DND-41 (cell line): ENCODE data around the gene TFEC.

Source experiments
- ATAC-seq: fragments of 200-7000 bp; cut with Tn5 transposase; 3 replicates; pipeline ENCODE4 v1.9.1; 2021; ENCODE audit warnings: low read depth; ENCODE audit not compliant: insufficient read depth
- DNase-seq: peaks from one replicate; pipeline ENCODE4 v3.0.0-alpha.2; 2020
- H2AFZ ChIP-seq: 2 replicates; pipeline ENCODE4 v1.6.0; 2012; ENCODE audit warnings: low read depth, low read length
- H3K27ac ChIP-seq: 2 replicates; pipeline ENCODE4 v1.5.1; 2012; ENCODE audit warnings: low read length, inconsistent platforms
- H3K27me3 ChIP-seq: fragments of 200-600 bp; sonication (generic); 2 replicates; pipeline ENCODE4 v1.6.0; 2012; ENCODE audit warnings: low read length, mild to moderate bottlenecking, inconsistent platforms; ENCODE audit not compliant: insufficient read depth, poor library complexity
- H3K36me3 ChIP-seq: 2 replicates; pipeline ENCODE4 v1.5.1; 2012; ENCODE audit warnings: low read length, inconsistent platforms; ENCODE audit not compliant: insufficient read depth
- H3K4me1 ChIP-seq: 2 replicates; pipeline ENCODE4 v1.5.1; 2012; ENCODE audit warnings: mild to moderate bottlenecking, low read length; ENCODE audit not compliant: insufficient read depth
- H3K4me2 ChIP-seq: 2 replicates; pipeline ENCODE4 v1.6.0; 2012; ENCODE audit warnings: mild to moderate bottlenecking, moderate library complexity, low read length, inconsistent platforms; ENCODE audit not compliant: insufficient read depth
- H3K4me3 ChIP-seq, 2 experiments: fragments of 200-600 bp in 1 of 2; shearing (Covaris generic) in 1 of 2; 2 replicates each; pipeline ENCODE4 v1.5.1; 2012 to 2016; ENCODE audit warnings: inconsistent platforms in 2 of 2, low read length in 2 of 2, mild to moderate bottlenecking in 2 of 2, low read depth in 1 of 2, moderate library complexity in 1 of 2
- H3K79me2 ChIP-seq: 2 replicates; pipeline ENCODE4 v1.6.0; 2012; ENCODE audit warnings: low read length, inconsistent platforms; ENCODE audit not compliant: insufficient read depth
- H3K9ac ChIP-seq: 2 replicates; pipeline ENCODE4 v1.6.0; 2012; ENCODE audit warnings: low read depth, mild to moderate bottlenecking, inconsistent platforms, low read length, moderate library complexity
- H3K9me3 ChIP-seq: 2 replicates; pipeline ENCODE4 v1.5.1; 2012; ENCODE audit warnings: low read length, moderate library complexity, mild to moderate bottlenecking, inconsistent platforms; ENCODE audit not compliant: insufficient read depth, severe bottlenecking
- H4K20me1 ChIP-seq: 2 replicates; pipeline ENCODE4 v1.6.0; 2012; ENCODE audit warnings: low read length; ENCODE audit not compliant: insufficient read depth
- CTCF ChIP-seq: IDR thresholded peaks from 2 replicates; pipeline ENCODE4 v1.5.1; 2012; ENCODE audit warnings: borderline replicate concordance, low read length, moderate library complexity, mild to moderate bottlenecking; ENCODE audit not compliant: poor library complexity, severe bottlenecking; ENCODE audit errors: extremely low read depth
- EZH2 ChIP-seq: IDR thresholded peaks from 3 replicates; pipeline ENCODE4 v1.6.1; 2012; ENCODE audit warnings: borderline replicate concordance, low read depth, mild to moderate bottlenecking, moderate library complexity, low read length, inconsistent platforms; ENCODE audit not compliant: severe bottlenecking

TFEC gene

DNA sequence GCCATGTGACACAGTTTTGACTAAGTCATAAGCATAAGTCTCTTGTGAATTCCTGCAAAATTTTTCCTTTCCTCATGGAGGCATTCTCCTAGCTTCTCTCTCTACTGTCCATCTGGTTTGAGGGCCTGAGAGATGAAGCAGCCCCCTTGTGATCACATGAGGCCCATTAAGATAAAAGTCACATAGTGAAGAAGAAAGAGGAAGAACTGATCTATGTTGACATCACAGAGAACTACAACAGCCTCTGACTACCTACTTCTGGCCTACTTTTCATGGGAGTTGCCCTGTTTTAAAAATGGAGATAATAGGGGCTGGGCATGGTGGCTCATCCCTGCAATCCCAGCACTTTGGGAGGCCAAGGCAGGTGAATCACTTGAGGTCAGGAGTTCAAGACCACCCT, 50.4 kb downstream of the TFEC start:
- Histone ChIP-seq H3K27ac (no peak overlapping the region), H3K4me1 (no peaks in the 10 kb centered on the region), H3K9ac (no peak overlapping the region), H3K4me3 (no peak overlapping the region), H4K20me1 (no peaks in the 10 kb centered on the region), H3K9me3 (no peaks in the 10 kb centered on the region), H3K79me2 (no peaks in the 10 kb centered on the region), H3K36me3 (peaks cover 4% of the 10 kb centered on the region; the same call in 1 of the 2 replicates), H3K27me3 (no peaks in the 10 kb centered on the region), H2AFZ (no peak overlapping the region), H3K4me2 (no peak overlapping the region)
- no peak for DNase-seq
- no peak for ATAC-seq
- TF ChIP-seq CTCF (no peak), EZH2 (no peak)

- no peak overlapping the region for H3K4me2 ChIP-seq
- DNase-seq (no peak), ATAC-seq (no peak)
- H4K20me1 ChIP-seq = no peaks in the 10 kb centered on the region
- no peak overlapping the region for H3K9ac ChIP-seq
- no peaks in the 10 kb centered on the region for H3K36me3 ChIP-seq
- H3K4me3 ChIP-seq = no peak overlapping the region
- H3K4me1 ChIP-seq = no peaks in the 10 kb centered on the region
- no peaks in the 10 kb centered on the region for H3K79me2 ChIP-seq
- no peak for TF ChIP-seq CTCF
- no peak for TF ChIP-seq EZH2
- H3K9me3 ChIP-seq = no peaks in the 10 kb centered on the region
- H2AFZ ChIP-seq = no peak overlapping the region
- H3K27ac ChIP-seq = no peak overlapping the region
- no peaks in the 10 kb centered on the region for H3K27me3 ChIP-seq
Measured at GRCh38 chr7:115976651-115977050, 53.9 kb downstream of the TFEC start.

- Histone ChIP-seq H3K4me3 (no peak overlapping the region), H3K9ac (no peak overlapping the region), H3K27ac (no peak overlapping the region), H3K27me3 (no peaks in the 10 kb centered on the region), H4K20me1 (no peaks in the 10 kb centered on the region), H3K79me2 (no peaks in the 10 kb centered on the region), H3K9me3 (no peaks in the 10 kb centered on the region), H3K4me2 (no peak overlapping the region), H2AFZ (no peak overlapping the region), H3K36me3 (no peaks in the 10 kb centered on the region), H3K4me1 (no peaks in the 10 kb centered on the region)
- TF ChIP-seq EZH2 = no peak
- no peak for TF ChIP-seq CTCF
- ATAC-seq (no peak), DNase-seq (no peak)
Measured at GRCh38 chr7:115975766-115976165, 54.8 kb downstream of the TFEC start.

- ATAC-seq = no peak
- Histone ChIP-seq H3K4me3 (no peak overlapping the region), H3K79me2 (no peaks in the 10 kb centered on the region), H3K4me2 (no peak overlapping the region), H3K4me1 (no peaks in the 10 kb centered on the region), H2AFZ (no peak overlapping the region), H3K27ac (no peak overlapping the region), H4K20me1 (no peaks in the 10 kb centered on the region), H3K9ac (no peak overlapping the region), H3K36me3 (no peaks in the 10 kb centered on the region), H3K9me3 (no peaks in the 10 kb centered on the region), H3K27me3 (no peaks in the 10 kb centered on the region)
- TF ChIP-seq CTCF = no peak
- DNase-seq = no peak
Measured at GRCh38 chr7:115973406-115973805, 57.2 kb downstream of the TFEC start.
